Prostate gland (tissue), 2 donors: Measurements from ENCODE around the gene ZBTB2.
A peak's percentile ranks its signal among the peaks of the same experiment; 100 is the strongest.

Experiments used
- POLR2A ChIP-seq: fragments of 450-650 bp; IDR thresholded peaks from one replicate; pipeline ENCODE4 v1.6.1; 2016; ENCODE audit warnings: antibody characterized with exemption, mild to moderate bottlenecking
- POLR2AphosphoS5 ChIP-seq: sonication (generic); formaldehyde crosslinking; IDR thresholded peaks from one replicate; pipeline ENCODE4 v1.6.1; 2017; ENCODE audit warnings: antibody characterized with exemption
- TF ChIP-seq, protein P1 (sequence below), 4 experiments: fragments of 200-600 bp in 2 of 4; fragments of 450-650 bp in 2 of 4; sonication (generic) in 2 of 4; IDR thresholded peaks; 1 replicate in 3 of 4; 2 replicates in 1 of 4; pipeline ENCODE4 v1.5.1; 2016 to 2019; ENCODE audit warnings: antibody characterized with exemption in 4 of 4, mild to moderate bottlenecking in 2 of 4, moderate library complexity in 2 of 4

- peak; percentile 23 for TF ChIP-seq POLR2A
- TF ChIP-seq, protein P1, sequence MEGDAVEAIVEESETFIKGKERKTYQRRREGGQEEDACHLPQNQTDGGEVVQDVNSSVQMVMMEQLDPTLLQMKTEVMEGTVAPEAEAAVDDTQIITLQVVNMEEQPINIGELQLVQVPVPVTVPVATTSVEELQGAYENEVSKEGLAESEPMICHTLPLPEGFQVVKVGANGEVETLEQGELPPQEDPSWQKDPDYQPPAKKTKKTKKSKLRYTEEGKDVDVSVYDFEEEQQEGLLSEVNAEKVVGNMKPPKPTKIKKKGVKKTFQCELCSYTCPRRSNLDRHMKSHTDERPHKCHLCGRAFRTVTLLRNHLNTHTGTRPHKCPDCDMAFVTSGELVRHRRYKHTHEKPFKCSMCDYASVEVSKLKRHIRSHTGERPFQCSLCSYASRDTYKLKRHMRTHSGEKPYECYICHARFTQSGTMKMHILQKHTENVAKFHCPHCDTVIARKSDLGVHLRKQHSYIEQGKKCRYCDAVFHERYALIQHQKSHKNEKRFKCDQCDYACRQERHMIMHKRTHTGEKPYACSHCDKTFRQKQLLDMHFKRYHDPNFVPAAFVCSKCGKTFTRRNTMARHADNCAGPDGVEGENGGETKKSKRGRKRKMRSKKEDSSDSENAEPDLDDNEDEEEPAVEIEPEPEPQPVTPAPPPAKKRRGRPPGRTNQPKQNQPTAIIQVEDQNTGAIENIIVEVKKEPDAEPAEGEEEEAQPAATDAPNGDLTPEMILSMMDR (IDR thresholded peaks at IDR 0.05): no peak
- TF ChIP-seq POLR2AphosphoS5: no peak
Observed at GRCh38 chr6:151390851-151391470, 398 bp downstream of the ZBTB2 start.
